HuH-7.5 (cell line): ENCODE data around the gene C8G.

ENCODE experiments used
- DNase-seq: peaks from one replicate; pipeline ENCODE4 v3.0.0; 2011; ENCODE audit warnings: low spot score

Gene C8G

DNA sequence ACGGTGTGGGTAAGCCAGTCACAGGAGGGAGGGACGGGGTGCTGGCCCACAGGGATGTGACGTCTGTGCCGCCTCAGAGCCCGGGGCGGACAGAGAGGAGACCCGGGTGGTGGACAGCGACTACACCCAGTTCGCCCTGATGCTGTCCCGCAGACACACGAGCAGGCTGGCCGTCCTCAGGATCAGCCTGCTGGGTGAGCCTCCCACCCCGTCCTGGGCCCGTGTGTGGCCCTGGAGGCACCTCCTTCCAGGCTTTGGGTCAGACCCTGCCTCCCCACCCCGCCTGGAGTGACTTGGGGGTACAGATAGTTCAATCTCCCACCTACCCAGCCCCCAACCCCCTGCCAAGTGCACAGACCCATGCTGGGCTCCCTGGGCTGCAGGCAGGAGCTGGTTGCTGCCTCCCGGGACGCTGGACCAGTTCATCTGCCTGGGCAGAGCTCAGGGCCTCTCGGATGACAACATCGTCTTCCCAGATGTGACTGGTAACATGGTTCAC lies 8.8 kb downstream of the C8G start:
- DNase-seq = no peak

DNA sequence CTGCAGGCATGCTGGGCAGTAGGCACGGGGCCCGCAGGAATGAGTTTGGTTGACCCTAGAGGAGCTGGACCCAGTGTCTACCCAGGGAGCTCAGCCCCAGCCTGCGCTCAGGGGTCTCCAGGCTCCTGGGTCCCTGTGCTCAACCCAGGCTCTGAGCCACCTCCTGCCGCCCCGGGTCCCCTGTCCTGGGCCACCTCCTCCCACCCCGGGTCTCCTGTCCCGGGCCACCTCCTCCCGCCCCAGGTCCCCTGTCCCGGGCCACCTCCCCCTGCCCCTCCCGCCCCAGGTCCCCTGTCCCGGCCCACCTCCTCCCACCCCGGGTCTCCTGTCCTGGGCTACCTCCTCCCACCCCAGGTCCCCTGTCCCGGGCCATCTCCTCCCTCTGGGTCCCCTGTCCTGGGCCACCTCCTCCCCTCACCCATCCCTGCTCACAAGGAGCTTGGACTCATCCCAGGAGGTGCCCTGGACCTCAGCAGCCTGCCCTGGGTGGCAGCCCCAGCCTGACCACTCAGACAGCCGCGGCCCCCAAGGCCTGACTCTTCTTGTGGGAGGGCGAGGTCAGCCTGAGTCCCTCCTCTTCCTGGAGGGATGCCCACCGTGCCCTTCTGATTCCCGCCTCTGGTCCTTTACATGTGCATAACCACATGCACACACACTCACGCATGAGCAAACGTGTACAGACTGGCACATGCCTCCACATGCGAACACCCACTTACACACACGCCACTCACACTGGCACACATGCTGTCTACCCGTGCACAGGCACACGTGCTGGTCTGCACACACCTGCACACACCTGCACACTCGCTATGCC lies 9.4 kb downstream of the C8G start:
- no peak for DNase-seq

- DNase-seq = no peak
Measured at GRCh38 chr9:136955202-136955942, 10.3 kb downstream of the C8G start.

- no peak for DNase-seq
Measured at GRCh38 chr9:136955943-136956335, 10.9 kb downstream of the C8G start.

DNA sequence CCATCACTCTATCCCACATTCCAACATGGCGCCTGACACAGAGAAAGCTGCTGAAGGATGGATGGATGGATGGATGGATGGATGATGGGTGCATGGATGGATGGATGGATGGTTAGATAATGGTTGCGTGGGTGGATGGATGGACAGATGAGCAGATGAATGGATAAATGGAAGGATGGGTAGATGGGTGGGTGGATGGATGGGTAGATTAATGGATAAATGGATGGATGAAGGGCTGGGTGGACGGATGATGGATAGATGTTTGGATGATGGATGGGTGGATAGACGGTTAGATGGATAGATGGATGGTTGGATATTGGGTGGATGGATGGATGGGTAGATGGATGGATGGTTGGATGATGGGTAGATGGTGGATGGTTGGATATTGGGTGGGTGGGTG lies 11.6 kb downstream of the C8G start:
- DNase-seq = no peak

DNA sequence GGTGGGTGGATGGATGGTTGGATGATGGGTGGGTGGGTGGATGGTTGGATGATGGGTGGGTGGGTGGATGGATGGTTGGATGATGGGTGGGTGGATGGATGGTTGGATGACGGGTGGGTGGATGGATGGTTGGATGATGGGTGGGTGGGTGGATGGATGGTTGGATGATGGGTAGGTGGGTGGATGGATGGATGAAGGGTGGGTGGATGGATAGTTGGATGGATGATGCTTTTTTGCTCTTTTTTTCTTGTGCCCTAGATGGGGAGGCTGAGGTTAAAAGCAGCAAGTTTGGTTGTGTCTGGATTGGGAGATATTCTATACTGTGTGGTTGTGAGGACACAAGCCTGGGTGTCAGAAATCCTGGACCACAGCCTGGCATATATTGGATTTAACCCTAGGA lies 12.4 kb downstream of the C8G start:
- DNase-seq = no peak

DNA sequence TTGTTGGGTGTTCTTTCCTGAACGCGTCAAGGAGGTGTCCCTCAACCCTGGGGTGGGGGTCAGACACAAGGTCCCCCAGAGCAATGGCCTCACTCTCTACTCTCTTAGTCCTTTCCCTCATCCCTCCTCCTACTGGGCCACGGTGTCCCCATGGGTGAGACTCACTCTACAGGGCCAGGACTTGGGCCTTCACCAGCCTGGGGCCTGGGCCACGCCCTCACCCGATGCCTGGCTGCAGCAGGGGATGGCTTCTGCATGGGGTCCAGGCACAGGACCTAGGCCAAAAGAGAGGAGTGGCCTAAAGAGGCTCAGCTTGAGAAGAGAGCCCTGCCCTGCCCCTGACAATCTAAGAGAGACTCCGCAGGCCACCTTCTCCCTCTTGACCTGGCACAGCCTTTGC lies 12.9 kb downstream of the C8G start:
- DNase-seq = no peak

DNA sequence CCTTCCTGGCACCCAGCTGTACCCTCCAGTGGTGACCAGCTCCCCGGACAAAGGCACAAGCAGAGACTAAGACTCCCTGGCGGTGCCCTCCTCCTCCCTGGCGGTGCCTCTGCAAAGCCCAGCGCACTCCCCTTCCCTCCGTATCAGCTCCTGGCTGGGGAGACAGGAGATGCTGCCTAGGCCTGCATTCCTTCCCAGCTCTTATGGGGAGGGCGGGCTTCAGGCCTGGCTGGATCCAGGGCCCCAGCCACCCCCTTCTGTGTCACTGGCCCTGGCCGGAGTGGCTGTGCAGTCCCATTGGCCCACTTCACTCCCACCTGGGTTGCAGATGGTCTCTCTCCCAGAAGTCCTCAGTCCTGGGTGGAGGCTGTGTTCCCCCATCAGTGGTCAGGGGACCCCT lies 13.4 kb downstream of the C8G start:
- DNase-seq = no peak

GRCh38 chr9:136958898-136959850 lies 14.1 kb downstream of the C8G start:
- no peak for DNase-seq

GRCh38 chr9:136960212-136960937 lies 15.3 kb downstream of the C8G start:
- DNase-seq = no peak

DNA sequence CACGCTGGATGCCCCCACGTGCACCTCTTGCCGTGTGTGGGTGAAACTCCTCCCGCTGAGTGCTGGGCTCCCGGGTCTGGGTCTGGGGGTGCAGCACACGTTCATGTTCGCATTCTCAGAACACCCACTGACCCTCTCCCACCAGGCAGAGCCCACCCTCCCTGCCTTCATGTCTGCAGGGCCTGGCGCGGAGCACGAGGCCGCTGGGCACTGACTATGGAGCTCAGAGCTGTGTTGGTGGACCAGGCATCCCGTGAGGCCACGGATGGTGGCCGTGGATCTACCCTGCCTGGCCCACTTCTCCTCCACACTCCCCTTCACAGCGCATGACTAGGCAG lies 15.9 kb downstream of the C8G start:
- no peak for DNase-seq

- DNase-seq = no peak
Measured at GRCh38 chr9:136961279-136962065, 16.4 kb downstream of the C8G start.

GRCh38 chr9:136962163-136962562 lies 17.1 kb downstream of the C8G start:
- DNase-seq = no peak

- DNase-seq = no peak
Measured at GRCh38 chr9:136962701-136963248, 17.7 kb downstream of the C8G start.

- no peak for DNase-seq
Measured at GRCh38 chr9:136963341-136963740, 18.3 kb downstream of the C8G start.

DNA sequence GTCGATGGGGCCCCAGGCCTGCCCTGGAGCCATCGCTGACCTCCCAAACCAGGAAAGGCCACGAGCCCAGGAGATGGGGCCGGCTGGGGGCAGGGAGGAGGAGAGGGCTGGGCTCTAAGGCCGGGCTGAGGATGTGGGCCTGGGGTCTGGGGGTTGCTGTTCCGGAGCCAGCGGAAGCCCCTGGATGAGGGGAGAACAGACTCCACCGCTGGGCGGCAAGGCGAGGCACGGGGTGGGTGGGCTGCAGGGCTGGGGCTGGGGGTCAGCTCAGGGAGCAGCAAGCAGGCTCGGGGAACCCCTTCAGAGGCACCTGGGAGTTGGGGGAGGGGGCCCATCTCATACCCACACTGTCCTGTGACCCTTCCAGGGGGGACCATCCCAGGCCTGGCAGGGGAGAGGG lies 18.7 kb downstream of the C8G start:
- DNase-seq = no peak

- no peak for DNase-seq
Measured at GRCh38 chr9:136964171-136964689, 19.2 kb downstream of the C8G start.

GRCh38 chr9:136964833-136965422 lies 19.9 kb downstream of the C8G start:
- no peak for DNase-seq

DNA sequence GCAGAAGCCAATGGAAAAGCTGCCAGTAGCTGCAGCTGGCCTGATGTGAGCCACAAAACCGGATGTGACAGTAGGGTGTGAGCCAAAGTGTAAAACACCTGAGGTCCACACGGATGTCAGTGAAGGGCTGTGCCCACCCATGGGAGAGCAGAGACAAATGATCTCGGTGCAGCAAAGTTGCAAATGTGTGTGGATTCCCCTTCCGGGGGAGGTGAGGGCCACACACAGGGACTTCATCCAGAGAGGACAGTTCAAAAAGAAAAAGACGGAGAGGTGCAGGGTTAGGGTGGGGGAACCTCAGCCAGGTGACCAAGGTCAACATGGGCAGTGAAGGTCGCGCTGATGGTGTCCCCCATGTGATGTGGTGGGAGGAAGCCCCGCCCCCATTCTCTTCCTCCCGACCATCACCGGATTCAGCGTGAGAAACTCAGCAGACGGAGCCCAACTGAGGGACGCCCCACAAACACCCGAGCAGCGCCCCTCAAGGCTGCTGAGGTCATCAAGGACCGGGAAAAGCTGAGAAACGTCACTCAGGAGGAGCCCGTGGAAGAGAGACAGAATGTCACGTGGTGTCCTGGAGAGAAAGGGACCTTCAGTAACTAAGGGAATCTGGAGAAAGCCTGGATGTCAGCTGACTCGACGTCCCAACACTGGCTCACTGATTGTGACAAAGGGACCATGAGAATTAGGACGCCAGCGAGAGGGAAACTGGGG lies 20.9 kb downstream of the C8G start:
- DNase-seq = no peak
